ENCODE data around the gene OPRM1.

OPRM1 gene

DNA sequence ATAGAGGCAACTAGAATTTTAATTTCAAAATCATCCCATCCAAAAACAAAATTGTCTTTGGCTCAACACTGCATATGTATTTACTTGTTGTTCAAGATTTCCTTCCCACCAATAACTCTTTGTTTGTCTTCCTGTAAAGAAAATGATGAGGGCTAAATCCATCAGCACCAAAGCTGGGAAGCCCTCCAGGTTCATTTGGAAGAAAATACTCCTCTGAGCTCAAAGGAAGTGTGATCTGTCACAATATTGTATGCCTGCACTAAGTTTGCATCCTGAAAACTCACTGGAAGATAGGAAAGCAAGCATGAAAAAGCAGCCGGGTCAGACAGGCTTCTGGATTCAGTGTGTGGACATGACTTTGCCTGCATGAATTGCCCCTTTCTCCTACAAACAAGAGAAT, 28.7 kb upstream of the OPRM1 start:
- Histone ChIP-seq H3K4me3 (ENCODE audit: low read depth in 1 of 2, low read length in 2 of 2) (no peak overlapping the region), H3K9ac (ENCODE audit: low read depth, low read length) (no peak overlapping the region), H3K36me3 (ENCODE audit: insufficient read depth, low read length) (no peaks in the 10 kb centered on the region), H3K4me2 (ENCODE audit: insufficient read depth, low read length) (no peak overlapping the region), H3K27me3 (ENCODE audit: insufficient read depth, low read length, poor library complexity) (no peaks in the 10 kb centered on the region), H3K4me1 (ENCODE audit: insufficient read depth, low read length) (no peaks in the 10 kb centered on the region), H3K9me3 (ENCODE audit: insufficient read depth, low read length, severe bottlenecking) (no peaks in the 10 kb centered on the region), H3K79me2 (ENCODE audit: insufficient read depth, low read length) (no peaks in the 10 kb centered on the region), H2AFZ (ENCODE audit: low read depth, low read length) (no peak overlapping the region), H4K20me1 (ENCODE audit: insufficient read depth, low read length) (no peaks in the 10 kb centered on the region), H3K27ac (ENCODE audit: low read length) (no peak overlapping the region)
- ATAC-seq (ENCODE audit: insufficient read depth, low read depth), result no peak
- TF ChIP-seq EZH2 (IDR thresholded peaks at IDR 0.05; ENCODE audit: borderline replicate concordance, low read depth, low read length, severe bottlenecking), result no peak
- TF ChIP-seq, protein P1, sequence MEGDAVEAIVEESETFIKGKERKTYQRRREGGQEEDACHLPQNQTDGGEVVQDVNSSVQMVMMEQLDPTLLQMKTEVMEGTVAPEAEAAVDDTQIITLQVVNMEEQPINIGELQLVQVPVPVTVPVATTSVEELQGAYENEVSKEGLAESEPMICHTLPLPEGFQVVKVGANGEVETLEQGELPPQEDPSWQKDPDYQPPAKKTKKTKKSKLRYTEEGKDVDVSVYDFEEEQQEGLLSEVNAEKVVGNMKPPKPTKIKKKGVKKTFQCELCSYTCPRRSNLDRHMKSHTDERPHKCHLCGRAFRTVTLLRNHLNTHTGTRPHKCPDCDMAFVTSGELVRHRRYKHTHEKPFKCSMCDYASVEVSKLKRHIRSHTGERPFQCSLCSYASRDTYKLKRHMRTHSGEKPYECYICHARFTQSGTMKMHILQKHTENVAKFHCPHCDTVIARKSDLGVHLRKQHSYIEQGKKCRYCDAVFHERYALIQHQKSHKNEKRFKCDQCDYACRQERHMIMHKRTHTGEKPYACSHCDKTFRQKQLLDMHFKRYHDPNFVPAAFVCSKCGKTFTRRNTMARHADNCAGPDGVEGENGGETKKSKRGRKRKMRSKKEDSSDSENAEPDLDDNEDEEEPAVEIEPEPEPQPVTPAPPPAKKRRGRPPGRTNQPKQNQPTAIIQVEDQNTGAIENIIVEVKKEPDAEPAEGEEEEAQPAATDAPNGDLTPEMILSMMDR (IDR thresholded peaks at IDR 0.05; ENCODE audit: borderline replicate concordance, extremely low read depth, low read length, poor library complexity, severe bottlenecking), result no peak
- DNase-seq, result no peak

DNA sequence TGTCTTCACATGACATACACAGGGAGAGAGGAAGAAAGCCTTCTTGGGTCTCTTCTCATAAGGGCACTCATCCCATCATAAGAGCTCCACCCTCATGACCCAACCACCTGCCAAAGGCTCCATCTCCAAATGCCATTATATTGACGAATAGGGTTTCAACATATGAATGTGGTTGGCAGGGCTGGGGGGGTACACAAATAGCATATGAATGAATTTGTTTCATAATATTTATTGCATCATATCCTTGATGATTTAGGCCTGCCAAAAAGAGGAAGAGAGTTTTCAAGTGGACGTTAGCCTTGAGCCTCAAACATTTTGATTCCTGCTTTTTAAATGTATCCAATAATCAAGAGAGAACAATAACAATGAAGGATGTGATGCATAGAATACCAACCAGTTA, 26.2 kb upstream of the OPRM1 start:
- Histone ChIP-seq H2AFZ (ENCODE audit: low read depth, low read length) (no peak overlapping the region), H3K9me3 (ENCODE audit: insufficient read depth, low read length, severe bottlenecking) (no peaks in the 10 kb centered on the region), H3K4me1 (ENCODE audit: insufficient read depth, low read length) (no peaks in the 10 kb centered on the region), H3K27me3 (ENCODE audit: insufficient read depth, low read length, poor library complexity) (no peaks in the 10 kb centered on the region), H3K4me3 (ENCODE audit: low read depth in 1 of 2, low read length in 2 of 2) (no peak overlapping the region), H3K79me2 (ENCODE audit: insufficient read depth, low read length) (no peaks in the 10 kb centered on the region), H3K9ac (ENCODE audit: low read depth, low read length) (no peak overlapping the region), H3K4me2 (ENCODE audit: insufficient read depth, low read length) (no peak overlapping the region), H4K20me1 (ENCODE audit: insufficient read depth, low read length) (no peaks in the 10 kb centered on the region), H3K36me3 (ENCODE audit: insufficient read depth, low read length) (no peaks in the 10 kb centered on the region), H3K27ac (ENCODE audit: low read length) (no peak overlapping the region)
- TF ChIP-seq, protein P1 (IDR thresholded peaks at IDR 0.05; ENCODE audit: borderline replicate concordance, extremely low read depth, low read length, poor library complexity, severe bottlenecking), result no peak
- TF ChIP-seq EZH2 (IDR thresholded peaks at IDR 0.05; ENCODE audit: borderline replicate concordance, low read depth, low read length, severe bottlenecking), result no peak
- DNase-seq, result no peak
- ATAC-seq (ENCODE audit: insufficient read depth, low read depth), result no peak

DNA sequence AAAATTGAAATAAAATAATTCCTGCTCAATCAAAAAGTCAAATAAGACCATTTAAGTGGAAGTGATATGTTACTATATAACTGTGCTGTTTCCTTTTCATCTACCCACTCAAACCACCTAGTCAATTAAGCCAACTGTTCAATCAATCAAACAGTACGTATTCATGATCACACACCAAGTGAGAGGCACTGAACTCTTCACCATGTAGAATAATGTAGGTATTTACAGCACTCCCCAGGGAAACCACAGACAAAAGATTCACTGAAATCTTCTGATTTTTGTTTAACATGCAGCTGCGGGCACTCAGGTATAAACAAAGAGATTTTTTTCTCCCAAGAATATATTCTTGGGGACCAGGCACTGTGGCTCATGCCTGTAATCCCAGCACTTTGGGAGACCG, 21.3 kb upstream of the OPRM1 start:
- no peak for DNase-seq
- Histone ChIP-seq H3K9ac (ENCODE audit: low read depth, low read length) (no peak overlapping the region), H3K4me3 (ENCODE audit: low read depth in 1 of 2, low read length in 2 of 2) (no peak overlapping the region), H3K27me3 (ENCODE audit: insufficient read depth, low read length, poor library complexity) (no peaks in the 10 kb centered on the region), H2AFZ (ENCODE audit: low read depth, low read length) (no peak overlapping the region), H3K36me3 (ENCODE audit: insufficient read depth, low read length) (no peaks in the 10 kb centered on the region), H3K27ac (ENCODE audit: low read length) (no peak overlapping the region), H3K4me1 (ENCODE audit: insufficient read depth, low read length) (no peaks in the 10 kb centered on the region), H3K9me3 (ENCODE audit: insufficient read depth, low read length, severe bottlenecking) (no peaks in the 10 kb centered on the region), H4K20me1 (ENCODE audit: insufficient read depth, low read length) (no peaks in the 10 kb centered on the region), H3K79me2 (ENCODE audit: insufficient read depth, low read length) (no peaks in the 10 kb centered on the region), H3K4me2 (ENCODE audit: insufficient read depth, low read length) (no peak overlapping the region)
- ATAC-seq (ENCODE audit: insufficient read depth, low read depth), result no peak
- TF ChIP-seq, protein P1 (IDR thresholded peaks at IDR 0.05; ENCODE audit: borderline replicate concordance, extremely low read depth, low read length, poor library complexity, severe bottlenecking), result no peak
- no peak for TF ChIP-seq EZH2 (IDR thresholded peaks at IDR 0.05; ENCODE audit: borderline replicate concordance, low read depth, low read length, severe bottlenecking)

DNA sequence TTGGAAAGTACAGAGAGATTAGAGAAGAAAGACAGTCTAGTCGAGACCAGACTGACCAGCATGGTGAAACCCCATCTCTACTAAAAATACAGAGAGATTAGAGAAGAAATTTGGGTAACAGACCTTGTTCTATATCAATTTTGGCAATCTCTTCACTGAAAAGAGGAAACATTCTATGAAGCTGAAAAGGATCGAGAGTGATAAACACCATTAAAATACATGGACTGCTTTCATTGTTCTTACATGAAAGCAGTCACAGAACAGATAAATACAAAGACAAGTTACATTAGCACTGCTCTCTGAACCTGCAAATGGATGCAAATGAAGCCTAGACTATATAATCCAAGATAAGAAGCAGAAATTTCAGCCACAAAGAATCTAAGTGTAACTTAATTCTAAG, 8.4 kb upstream of the OPRM1 start:
- no peak for TF ChIP-seq EZH2 (IDR thresholded peaks at IDR 0.05; ENCODE audit: borderline replicate concordance, low read depth, low read length, severe bottlenecking)
- TF ChIP-seq, protein P1 (IDR thresholded peaks at IDR 0.05; ENCODE audit: borderline replicate concordance, extremely low read depth, low read length, poor library complexity, severe bottlenecking), result no peak
- no peak overlapping the region for H2AFZ ChIP-seq (ENCODE audit: low read depth, low read length)
- H3K4me1 ChIP-seq (ENCODE audit: insufficient read depth, low read length), result no peaks in the 10 kb centered on the region
- no peak overlapping the region for H3K4me2 ChIP-seq (ENCODE audit: insufficient read depth, low read length)
- H3K9ac ChIP-seq (ENCODE audit: low read depth, low read length), result no peak overlapping the region
- no peaks in the 10 kb centered on the region for H3K36me3 ChIP-seq (ENCODE audit: insufficient read depth, low read length)
- H3K4me3 ChIP-seq (ENCODE audit: low read depth in 1 of 2, low read length in 2 of 2), result no peak overlapping the region
- H3K79me2 ChIP-seq (ENCODE audit: insufficient read depth, low read length), result no peaks in the 10 kb centered on the region
- no peaks in the 10 kb centered on the region for H3K27me3 ChIP-seq (ENCODE audit: insufficient read depth, low read length, poor library complexity)
- ATAC-seq (ENCODE audit: insufficient read depth, low read depth) (no peak), DNase-seq (no peak)
- H4K20me1 ChIP-seq (ENCODE audit: insufficient read depth, low read length), result no peaks in the 10 kb centered on the region
- H3K9me3 ChIP-seq (ENCODE audit: insufficient read depth, low read length, severe bottlenecking), result no peaks in the 10 kb centered on the region
- no peak overlapping the region for H3K27ac ChIP-seq (ENCODE audit: low read length)
